Neuronal stem cell (in vitro differentiated cells): ENCODE data around the gene PLXNA4.

ENCODE experiments used
- DNase-seq: peaks from one replicate; pipeline ENCODE4 v3.0.0-alpha.2; 2013; ENCODE audit warnings: low spot score
- H2AFZ ChIP-seq: one replicate; pipeline ENCODE4 v1.6.1; 2013; ENCODE audit warnings: mild to moderate bottlenecking, low read length, inconsistent platforms
- H2AK5ac ChIP-seq: 2 replicates; pipeline ENCODE4 v1.6.1; 2013; ENCODE audit warnings: low read depth, mild to moderate bottlenecking, inconsistent platforms, low read length, moderate library complexity, mixed read lengths
- H2BK120ac ChIP-seq: 2 replicates; pipeline ENCODE4 v1.6.1; 2013; ENCODE audit warnings: low read depth, mild to moderate bottlenecking, inconsistent platforms, low read length, moderate library complexity, mixed read lengths
- H2BK12ac ChIP-seq: one replicate; pipeline ENCODE4 v1.6.1; 2013; ENCODE audit warnings: low read length, inconsistent platforms
- H2BK15ac ChIP-seq: 2 replicates; pipeline ENCODE4 v1.6.1; 2013; ENCODE audit warnings: mild to moderate bottlenecking, low read length, inconsistent platforms, mixed read lengths
- H2BK5ac ChIP-seq: one replicate; pipeline ENCODE4 v1.6.1; 2013; ENCODE audit warnings: inconsistent platforms, mild to moderate bottlenecking, low read length, moderate library complexity
- H3K14ac ChIP-seq: one replicate; pipeline ENCODE4 v1.6.1; 2013; ENCODE audit warnings: low read length, inconsistent platforms
- H3K18ac ChIP-seq: 2 replicates; pipeline ENCODE4 v1.6.1; 2013; ENCODE audit warnings: low read length, inconsistent platforms
- H3K23ac ChIP-seq: 2 replicates; pipeline ENCODE4 v1.6.1; 2013; ENCODE audit warnings: low read depth, mild to moderate bottlenecking, mixed read lengths, low read length, inconsistent platforms; ENCODE audit not compliant: poor library complexity
- H3K27ac ChIP-seq: replicated peaks from 3 replicates; pipeline ENCODE4 v1.5.1; 2013; ENCODE audit warnings: low read length, inconsistent platforms
- H3K27me3 ChIP-seq, 3 experiments: 2 replicates each; pipeline ENCODE4 v1.6.1; 2013; ENCODE audit warnings: low read length in 3 of 3, mild to moderate bottlenecking in 2 of 3, inconsistent platforms in 1 of 3, low read depth in 1 of 3, mixed read lengths in 1 of 3, moderate library complexity in 1 of 3; ENCODE audit not compliant: control insufficient read depth in 3 of 3, insufficient read depth in 3 of 3
- H3K36me3 ChIP-seq, 2 donors: replicated peaks in 1 of 2; 2 replicates each; pipeline ENCODE4 v1.6.1; 2013; ENCODE audit warnings: low read length in 2 of 2; ENCODE audit not compliant: control insufficient read depth in 2 of 2, insufficient read depth in 2 of 2
- H3K4ac ChIP-seq: 2 replicates; pipeline ENCODE4 v1.6.1; 2013; ENCODE audit warnings: inconsistent platforms, mild to moderate bottlenecking, low read length, moderate library complexity
- H3K4me1 ChIP-seq, 2 donors: 1 replicate in 1 of 2; 2 replicates in 1 of 2; pipeline ENCODE4 v1.6.1; 2013; ENCODE audit warnings: low read length in 2 of 2, low read depth in 1 of 2; ENCODE audit not compliant: control insufficient read depth in 2 of 2, insufficient read depth in 1 of 2
- H3K4me2 ChIP-seq: one replicate; pipeline ENCODE4 v1.6.1; 2013; ENCODE audit warnings: mild to moderate bottlenecking, low read length, inconsistent platforms; ENCODE audit not compliant: insufficient read depth, poor library complexity, severe bottlenecking
- H3K4me3 ChIP-seq, 2 donors: 2 replicates each; pipeline ENCODE4 v1.5.1; 2013; ENCODE audit warnings: low read length in 2 of 2, mild to moderate bottlenecking in 2 of 2, inconsistent platforms in 1 of 2, moderate library complexity in 1 of 2
- H3K79me1 ChIP-seq: one replicate; pipeline ENCODE4 v1.6.1; 2013; ENCODE audit warnings: low read depth, mild to moderate bottlenecking, inconsistent platforms, low read length, moderate library complexity
- H3K9ac ChIP-seq: one replicate; pipeline ENCODE4 v1.6.1; 2013; ENCODE audit warnings: mild to moderate bottlenecking, low read depth, low read length, inconsistent platforms; ENCODE audit not compliant: poor library complexity
- H3K9me3 ChIP-seq, 2 donors: replicated peaks in 1 of 2; 2 replicates each; pipeline versions ENCODE3 to v1.6.1; 2013; ENCODE audit warnings: low read length in 2 of 2, mild to moderate bottlenecking in 2 of 2, inconsistent platforms in 1 of 2, low read depth in 1 of 2, mixed read lengths in 1 of 2, moderate library complexity in 1 of 2; ENCODE audit not compliant: control insufficient read depth in 2 of 2, insufficient read depth in 1 of 2
- H4K8ac ChIP-seq: one replicate; pipeline ENCODE4 v1.6.1; 2013; ENCODE audit warnings: low read depth, mild to moderate bottlenecking, inconsistent platforms, low read length, moderate library complexity
- H4K91ac ChIP-seq: one replicate; pipeline ENCODE4 v1.6.1; 2013; ENCODE audit warnings: low read length, low read depth, mild to moderate bottlenecking, inconsistent platforms; ENCODE audit not compliant: poor library complexity
- WGBS, 2 donors: extraction: QIAGEN DNeasy Blood & Tissue Kit; methylation state at CpG; one replicate each; pipeline ENCODE4 v1.1.7; 2013; ENCODE audit warnings: missing lambda C conversion rate in 2 of 2, mixed read lengths in 1 of 2; ENCODE audit not compliant: insufficient read length in 2 of 2, insufficient replicate concordance in 1 of 2; ENCODE audit errors: extremely low coverage in 2 of 2; 5-methylcytosine and 5-hydroxymethylcytosine counted together

PLXNA4 gene

GRCh38 chr7:132115028-132115427, 461.2 kb downstream of the PLXNA4 start:
- Histone ChIP-seq H3K23ac (no peak overlapping the region), H3K27ac (no peak overlapping the region), H4K8ac (no peak overlapping the region), H3K4me2 (no peak overlapping the region), H3K14ac (no peak overlapping the region), H2AFZ (no peak overlapping the region), H2AK5ac (no peak overlapping the region), H2BK5ac (no peak overlapping the region), H3K9ac (no peak overlapping the region), H3K4ac (no peak overlapping the region), H2BK120ac (no peak overlapping the region), H2BK15ac (no peak overlapping the region), H4K91ac (no peak overlapping the region), H3K79me1 (no peaks in the 10 kb centered on the region), H2BK12ac (no peak overlapping the region), H3K27me3 (no peaks in the 10 kb centered on the region), H3K4me1 (peaks cover 0 to 5% of the 10 kb centered on the region in 2 donors), H3K36me3 (no peaks in the 10 kb centered on the region), H3K4me3 (no peak overlapping the region), H3K9me3 (no peaks in the 10 kb centered on the region), H3K18ac (no peak overlapping the region)
- no CpG with 5 or more reads among the region's 4 CpGs for WGBS, 2 donors
- no peak for DNase-seq

- no peak overlapping the region for H4K91ac ChIP-seq
- H2BK120ac ChIP-seq: no peak overlapping the region
- no peak overlapping the region for H3K4me2 ChIP-seq
- no peak overlapping the region for H2BK12ac ChIP-seq
- no peak overlapping the region for H2AK5ac ChIP-seq
- no peak for DNase-seq
- no peak overlapping the region for H3K4me3 ChIP-seq
- peak overlapping the region; percentile 11 for H3K18ac ChIP-seq
- no peak overlapping the region for H2AFZ ChIP-seq
- no peaks in the 10 kb centered on the region for H3K9me3 ChIP-seq
- WGBS, 2 donors: no CpG with 5 or more reads among the region's 9 CpGs
- H2BK5ac ChIP-seq: no peak overlapping the region
- H2BK15ac ChIP-seq: peak overlapping the region; percentile 50
- H3K27ac ChIP-seq: no peak overlapping the region
- no peak overlapping the region for H3K9ac ChIP-seq
- no peak overlapping the region for H3K4ac ChIP-seq
- peak overlapping the region; percentile 4 for H3K14ac ChIP-seq
- no peaks in the 10 kb centered on the region for H3K27me3 ChIP-seq
- peaks cover 0 to 5% of the 10 kb centered on the region in 2 donors for H3K4me1 ChIP-seq
- no peak overlapping the region for H3K23ac ChIP-seq
- no peaks in the 10 kb centered on the region for H3K79me1 ChIP-seq
- H4K8ac ChIP-seq: no peak overlapping the region
- no peaks in the 10 kb centered on the region for H3K36me3 ChIP-seq
Observed at GRCh38 chr7:132114411-132114810, 461.9 kb downstream of the PLXNA4 start.

DNA sequence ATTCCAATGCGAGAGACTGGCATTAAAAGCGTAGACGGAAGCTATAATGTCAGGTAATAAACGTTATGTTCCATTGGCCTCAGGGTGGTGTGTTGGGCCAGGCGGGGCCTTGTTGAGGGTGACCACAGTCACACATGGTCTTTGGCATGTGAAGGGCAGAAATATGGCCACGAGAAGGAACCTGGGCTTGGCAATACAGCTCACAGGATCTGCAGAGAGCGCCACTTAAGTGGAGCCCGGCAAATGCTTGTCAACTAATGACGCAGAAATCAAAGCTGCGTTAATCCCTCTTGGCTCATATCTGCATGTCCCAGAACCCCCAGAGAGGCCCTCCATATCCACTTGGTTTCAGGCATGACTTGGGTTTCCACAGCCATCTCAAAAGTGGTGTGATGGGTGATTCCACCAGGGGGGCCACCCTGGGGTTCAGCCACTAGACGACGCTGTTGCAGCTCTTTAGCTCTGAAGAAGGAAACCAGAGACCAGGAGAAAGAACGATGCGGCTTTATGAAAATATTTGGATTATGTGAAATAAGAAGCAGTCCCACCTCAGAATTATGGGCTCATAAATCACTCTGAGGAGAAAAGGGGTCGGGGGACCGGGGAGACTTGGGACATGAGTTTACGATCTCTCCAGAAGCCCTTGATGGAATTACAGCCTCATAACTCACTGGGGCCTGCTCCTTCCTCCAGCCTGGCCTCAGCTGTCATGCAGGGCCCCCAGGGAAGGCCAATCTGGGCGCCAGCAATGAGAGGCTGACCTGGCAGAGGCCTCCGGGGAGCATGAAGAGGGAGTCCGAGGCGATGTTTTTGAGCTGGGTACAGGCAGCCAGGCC, 462.5 kb downstream of the PLXNA4 start:
- Histone ChIP-seq H2BK120ac (no peak overlapping the region), H3K9me3 (no peaks in the 10 kb centered on the region), H4K91ac (no peak overlapping the region), H3K4me3 (no peak overlapping the region), H3K9ac (no peak overlapping the region), H3K4ac (no peak overlapping the region), H3K79me1 (no peaks in the 10 kb centered on the region), H3K18ac (peak overlapping the region; percentile 17), H3K23ac (no peak overlapping the region), H3K4me2 (no peak overlapping the region), H2AFZ (no peak overlapping the region), H3K36me3 (no peaks in the 10 kb centered on the region), H3K27me3 (no peaks in the 10 kb centered on the region), H2BK5ac (no peak overlapping the region), H2AK5ac (peak overlapping the region; percentile 44), H3K14ac (no peak overlapping the region), H3K4me1 (peaks cover 0 to 5% of the 10 kb centered on the region in 2 donors), H4K8ac (no peak overlapping the region), H2BK12ac (no peak overlapping the region), H2BK15ac (peak overlapping the region; percentile 50), H3K27ac (no peak overlapping the region)
- WGBS, 2 donors: no CpG with 5 or more reads among the region's 21 CpGs
- DNase-seq: no peak

DNA sequence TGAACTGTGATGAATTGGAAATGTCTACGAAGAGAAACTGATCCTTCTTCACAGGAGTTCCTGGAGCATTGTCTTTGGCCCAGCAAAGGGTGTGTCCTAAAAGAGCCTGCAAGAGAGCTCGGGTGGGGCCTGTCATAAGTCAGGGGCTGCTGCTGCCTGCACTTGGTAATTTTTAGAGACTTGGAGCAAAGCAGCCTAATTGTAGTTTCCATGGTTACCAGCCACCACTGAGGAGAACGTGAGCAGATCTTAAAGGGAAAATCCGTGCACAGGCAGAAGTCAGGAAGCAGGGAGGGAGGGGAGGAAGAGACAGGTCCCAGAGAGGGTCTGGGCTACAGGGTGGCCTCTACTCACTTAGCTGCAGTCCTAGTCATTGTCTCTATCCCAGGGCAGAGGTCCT, 463.6 kb downstream of the PLXNA4 start:
- no peak overlapping the region for H3K9ac ChIP-seq
- no peak overlapping the region for H2AFZ ChIP-seq
- no peak overlapping the region for H4K8ac ChIP-seq
- H4K91ac ChIP-seq: no peak overlapping the region
- no peaks in the 10 kb centered on the region for H3K9me3 ChIP-seq
- no peak overlapping the region for H2BK12ac ChIP-seq
- no peak overlapping the region for H2BK120ac ChIP-seq
- peaks cover 0 to 13% of the 10 kb centered on the region in 2 donors for H3K4me1 ChIP-seq
- no peak overlapping the region for H3K14ac ChIP-seq
- no peak overlapping the region for H3K18ac ChIP-seq
- no peaks in the 10 kb centered on the region for H3K36me3 ChIP-seq
- H2AK5ac ChIP-seq: no peak overlapping the region
- H2BK15ac ChIP-seq: no peak overlapping the region
- no peak overlapping the region for H3K4ac ChIP-seq
- no peaks in the 10 kb centered on the region for H3K79me1 ChIP-seq
- no peaks in the 10 kb centered on the region for H3K27me3 ChIP-seq
- no CpG with 5 or more reads among the region's 4 CpGs for WGBS, 2 donors
- H3K4me2 ChIP-seq: no peak overlapping the region
- H3K23ac ChIP-seq: no peak overlapping the region
- no peak overlapping the region for H3K4me3 ChIP-seq
- H3K27ac ChIP-seq: no peak overlapping the region
- no peak for DNase-seq
- H2BK5ac ChIP-seq: no peak overlapping the region
